Suprapubic skin (tissue), 4 donors: Measurements from ENCODE around the gene CDH5.

Experiments used
- EP300 ChIP-seq: sonication (generic); formaldehyde crosslinking; IDR thresholded peaks from one replicate; pipeline ENCODE4 v1.6.1; 2017; ENCODE audit warnings: antibody characterized with exemption
- POLR2A ChIP-seq, 2 donors: fragments of 450-650 bp; IDR thresholded peaks; one replicate each; pipeline ENCODE4 v1.6.1; 2017; ENCODE audit warnings: antibody characterized with exemption in 2 of 2, mild to moderate bottlenecking in 2 of 2, moderate library complexity in 2 of 2
- POLR2AphosphoS5 ChIP-seq, 3 donors: sonication (generic); formaldehyde crosslinking; IDR thresholded peaks; one replicate each; pipeline ENCODE4 v1.6.1; 2017; ENCODE audit warnings: antibody characterized with exemption in 3 of 3
- TF ChIP-seq, protein P1 (sequence below), 2 donors: fragments of 200-600 bp in 1 of 2; fragments of 450-650 bp in 1 of 2; sonication (generic) in 1 of 2; IDR thresholded peaks; one replicate each; pipeline ENCODE4 v1.5.1; 2016 to 2019; ENCODE audit warnings: antibody characterized with exemption in 2 of 2, mild to moderate bottlenecking in 1 of 2, moderate library complexity in 1 of 2

DNA sequence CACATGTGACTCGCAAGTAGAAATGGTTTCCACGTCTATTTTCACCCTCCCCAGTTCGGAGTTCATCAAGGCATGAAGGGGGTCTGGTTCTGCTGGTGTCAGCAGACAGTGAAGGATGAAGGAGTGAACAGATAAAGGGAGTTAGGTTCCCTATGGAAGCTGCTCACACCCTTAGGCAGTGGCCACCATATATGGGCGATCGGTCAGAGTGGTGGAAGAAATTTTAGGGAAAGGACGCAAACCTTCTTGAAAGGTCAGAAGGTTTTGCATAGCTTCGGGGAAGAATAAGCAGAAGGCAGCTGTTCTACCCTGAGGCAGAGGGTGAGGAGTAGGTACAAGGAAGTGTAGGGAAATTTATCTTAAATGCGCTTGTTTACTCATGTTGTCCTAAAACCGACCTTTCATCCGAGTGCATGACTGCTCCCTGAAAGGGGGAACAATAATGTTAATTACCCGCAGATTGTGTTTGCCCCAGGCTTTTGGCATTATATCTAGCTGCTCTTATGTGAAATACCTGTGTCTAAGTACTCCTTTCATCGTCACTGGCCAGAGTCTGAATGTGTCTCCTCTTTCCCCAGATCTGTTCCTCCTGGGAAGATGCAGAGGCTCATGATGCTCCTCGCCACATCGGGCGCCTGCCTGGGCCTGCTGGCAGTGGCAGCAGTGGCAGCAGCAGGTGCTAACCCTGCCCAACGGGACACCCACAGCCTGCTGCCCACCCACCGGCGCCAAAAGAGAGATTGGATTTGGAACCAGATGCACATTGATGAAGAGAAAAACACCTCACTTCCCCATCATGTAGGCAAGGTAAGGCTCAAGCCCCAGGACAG is 12.5 kb downstream of the CDH5 start:
- TF ChIP-seq, protein P1, sequence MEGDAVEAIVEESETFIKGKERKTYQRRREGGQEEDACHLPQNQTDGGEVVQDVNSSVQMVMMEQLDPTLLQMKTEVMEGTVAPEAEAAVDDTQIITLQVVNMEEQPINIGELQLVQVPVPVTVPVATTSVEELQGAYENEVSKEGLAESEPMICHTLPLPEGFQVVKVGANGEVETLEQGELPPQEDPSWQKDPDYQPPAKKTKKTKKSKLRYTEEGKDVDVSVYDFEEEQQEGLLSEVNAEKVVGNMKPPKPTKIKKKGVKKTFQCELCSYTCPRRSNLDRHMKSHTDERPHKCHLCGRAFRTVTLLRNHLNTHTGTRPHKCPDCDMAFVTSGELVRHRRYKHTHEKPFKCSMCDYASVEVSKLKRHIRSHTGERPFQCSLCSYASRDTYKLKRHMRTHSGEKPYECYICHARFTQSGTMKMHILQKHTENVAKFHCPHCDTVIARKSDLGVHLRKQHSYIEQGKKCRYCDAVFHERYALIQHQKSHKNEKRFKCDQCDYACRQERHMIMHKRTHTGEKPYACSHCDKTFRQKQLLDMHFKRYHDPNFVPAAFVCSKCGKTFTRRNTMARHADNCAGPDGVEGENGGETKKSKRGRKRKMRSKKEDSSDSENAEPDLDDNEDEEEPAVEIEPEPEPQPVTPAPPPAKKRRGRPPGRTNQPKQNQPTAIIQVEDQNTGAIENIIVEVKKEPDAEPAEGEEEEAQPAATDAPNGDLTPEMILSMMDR (IDR thresholded peaks at IDR 0.05), result no peak
- no peak for TF ChIP-seq POLR2A (IDR thresholded peaks at IDR 0.05)
- no peak for TF ChIP-seq POLR2AphosphoS5 (IDR thresholded peaks at IDR 0.05)
- TF ChIP-seq EP300, result no peak
